ENCODE data around the gene PLCD3. TPM values are rescaled to one million over a fixed set of nuclear protein-coding genes. Genes with fewer than 3 reads are reported as not detected.

PLCD3 gene
- total RNA-seq, 2 experiments from 2014 or later, result 1.4 to 4.6 TPM

- TF ChIP-seq CTCF (conservative IDR thresholded peaks at IDR 0.05; ENCODE audit: low read length), result no peak
- TF ChIP-seq EZH2phosphoT487 (IDR thresholded peaks at IDR 0.05; ENCODE audit: borderline replicate concordance, low read depth, low read length), result no peak
- H3K27ac ChIP-seq (ENCODE audit: low read depth, low read length, poor library complexity, severe bottlenecking), result no peak overlapping the region
- CTCF ChIA-PET (ENCODE audit: unreplicated experiment), result no interaction called here
- H3K79me2 ChIP-seq (ENCODE audit: insufficient read depth, low read depth, low read length), result no peaks in the 10 kb centered on the region
- H3K9me3 ChIP-seq (ENCODE audit: low read length), result no peaks in the 10 kb centered on the region
- H3K9me2 ChIP-seq (ENCODE audit: insufficient read depth, low read length), result no peaks in the 10 kb centered on the region
- BruUV-seq (replicated peaks), result no TSS peak
- peaks cover 16% of the 10 kb centered on the region for H3K4me1 ChIP-seq (ENCODE audit: insufficient read depth, low read length, poor library complexity, severe bottlenecking)
- intact Hi-C loops (cut with micrococcal nuclease; ENCODE audit: unreplicated experiment), result no loop called here
- no peak overlapping the region for H2AFZ ChIP-seq (ENCODE audit: low read length)
- 0 out of 2 replicates have a peak overlapping the region, but pooled peaks have one; percentile 95 for H3K4me2 ChIP-seq (ENCODE audit: low read length)
- H3K36me3 ChIP-seq (ENCODE audit: insufficient read depth, low read length), result no peaks in the 10 kb centered on the region
- no peaks in the 10 kb centered on the region for H4K20me1 ChIP-seq (ENCODE audit: insufficient read depth, low read length)
- DNase-seq (ENCODE audit: low spot score), result no peak
- POLR2A ChIA-PET, result no interaction called here
- H3K4me3 ChIP-seq (ENCODE audit: low read depth, low read length, poor library complexity, severe bottlenecking), result no peak overlapping the region
Observed at GRCh38 chr17:45136846-45137560, 4.7 kb upstream of the PLCD3 start.

- H3K9me2 ChIP-seq (ENCODE audit: insufficient read depth, low read length), result no peaks in the 10 kb centered on the region
- no peak for DNase-seq (ENCODE audit: low spot score)
- intact Hi-C loops (cut with micrococcal nuclease; ENCODE audit: unreplicated experiment), result loop anchor here (1.0 kb wide), 3 partner anchors 11 to 62 kb away; partner anchors contain the start of gene HEXIM2
- no TSS peak for BruUV-seq (replicated peaks)
- CTCF ChIA-PET (ENCODE audit: unreplicated experiment), result interaction anchor here (0.6 to 1.2 kb wide), 9 partner anchors 9 to 216 kb away, joined by 3 to 9 read pairs (median 4); no protein-coding TSS in a partner anchor
- H4K20me1 ChIP-seq (ENCODE audit: insufficient read depth, low read length), result no peaks in the 10 kb centered on the region
- H2AFZ ChIP-seq (ENCODE audit: low read length), result peak overlapping the region; percentile 63
- no peak for TF ChIP-seq CTCF (conservative IDR thresholded peaks at IDR 0.05; ENCODE audit: low read length)
- TF ChIP-seq EZH2phosphoT487 (IDR thresholded peaks at IDR 0.05; ENCODE audit: borderline replicate concordance, low read depth, low read length), result no peak
- H3K27ac ChIP-seq (ENCODE audit: low read depth, low read length, poor library complexity, severe bottlenecking), result no peak overlapping the region
- H3K4me2 ChIP-seq (ENCODE audit: low read length), result peak overlapping the region; percentile 95
- peaks cover 18% of the 10 kb centered on the region for H3K4me1 ChIP-seq (ENCODE audit: insufficient read depth, low read length, poor library complexity, severe bottlenecking)
- no peaks in the 10 kb centered on the region for H3K9me3 ChIP-seq (ENCODE audit: low read length)
- POLR2A ChIA-PET, result interaction anchor here (0.6 to 1.4 kb wide), 5 partner anchors 13 to 100 kb away, joined by 3 to 5 read pairs (median 3); no protein-coding TSS in a partner anchor
- no peaks in the 10 kb centered on the region for H3K36me3 ChIP-seq (ENCODE audit: insufficient read depth, low read length)
- peak overlapping the region; percentile 71 for H3K4me3 ChIP-seq (ENCODE audit: low read depth, low read length, poor library complexity, severe bottlenecking)
- no peaks in the 10 kb centered on the region for H3K79me2 ChIP-seq (ENCODE audit: insufficient read depth, low read depth, low read length)
Observed at GRCh38 chr17:45135978-45136791, 3.9 kb upstream of the PLCD3 start.
